ENCODE measurements around the gene AGPAT1.

- TF ChIP-seq CTCF (IDR thresholded peaks at IDR 0.05) = no peak
- TF ChIP-seq TP53 (CRISPR knock-in tag; IDR thresholded peaks at IDR 0.05) = no peak
- no peak for TF ChIP-seq ATF1 (CRISPR knock-in tag; IDR thresholded peaks at IDR 0.05)
Measured at GRCh38 chr6:32200711-32201475, 25.0 kb upstream of the AGPAT1 start.

Data from WTC11 (cell line).